ENCODE results near the gene PAK5.
A peak's percentile ranks its signal among the peaks of the same experiment; 100 is the strongest.

Gene PAK5

DNA sequence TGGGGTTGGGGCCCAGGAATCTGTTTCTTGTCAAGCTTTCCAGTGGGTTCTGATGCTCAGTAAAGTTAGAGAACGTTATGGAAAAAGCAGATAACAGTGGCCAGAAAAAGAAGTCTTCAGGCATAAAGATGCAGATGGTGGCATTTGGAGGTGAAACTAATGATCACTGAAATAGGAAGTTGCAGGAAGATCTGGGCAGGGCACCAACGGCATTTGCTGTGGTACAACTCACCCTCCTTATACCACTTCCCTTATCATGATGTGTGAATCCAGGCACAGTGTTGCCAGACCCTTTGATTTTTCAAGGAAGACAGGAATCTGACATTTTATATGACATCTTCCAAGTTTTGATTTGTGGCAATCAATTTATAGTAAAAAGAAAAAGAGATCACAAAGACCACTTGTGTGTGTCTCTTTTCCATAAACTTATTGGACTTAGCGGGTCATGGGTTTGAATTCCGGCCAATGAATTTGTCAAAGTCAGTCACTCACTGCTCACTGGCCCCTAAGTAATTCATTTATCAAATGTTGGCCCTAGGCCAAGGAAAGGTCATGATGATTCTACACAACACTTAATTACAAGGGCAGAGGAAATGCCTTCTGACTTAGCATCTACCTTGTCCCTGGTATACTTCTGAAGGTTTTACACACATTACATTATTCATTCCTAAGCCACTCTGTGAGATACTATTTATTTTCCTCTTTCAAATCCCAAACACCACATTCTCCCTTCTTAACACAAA lies 286.9 kb downstream of the PAK5 start:
- no peak overlapping the region for H3K27ac ChIP-seq
- no peak overlapping the region for H3K4me3 ChIP-seq

DNA sequence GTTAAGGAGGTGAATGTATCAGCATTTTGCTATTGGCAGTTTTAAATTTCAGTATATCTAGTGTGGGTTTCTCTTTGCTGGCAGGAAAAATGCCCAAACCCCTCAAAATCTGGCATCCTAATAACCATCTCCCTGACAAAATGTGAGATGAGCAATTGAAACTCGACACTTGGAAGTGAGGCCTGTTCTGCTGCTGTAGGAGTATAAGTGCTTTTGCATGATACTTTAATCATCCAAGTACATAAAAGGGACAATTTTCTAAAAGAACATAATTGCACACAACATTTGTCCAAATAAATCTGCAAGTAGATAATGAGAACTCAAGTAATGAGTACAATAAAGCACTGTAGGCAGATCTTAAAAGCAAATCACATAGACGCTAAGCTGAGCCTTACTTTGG lies 288.0 kb downstream of the PAK5 start:
- Histone ChIP-seq H3K4me3 (no peak overlapping the region), H3K27ac (no peak overlapping the region)

DNA sequence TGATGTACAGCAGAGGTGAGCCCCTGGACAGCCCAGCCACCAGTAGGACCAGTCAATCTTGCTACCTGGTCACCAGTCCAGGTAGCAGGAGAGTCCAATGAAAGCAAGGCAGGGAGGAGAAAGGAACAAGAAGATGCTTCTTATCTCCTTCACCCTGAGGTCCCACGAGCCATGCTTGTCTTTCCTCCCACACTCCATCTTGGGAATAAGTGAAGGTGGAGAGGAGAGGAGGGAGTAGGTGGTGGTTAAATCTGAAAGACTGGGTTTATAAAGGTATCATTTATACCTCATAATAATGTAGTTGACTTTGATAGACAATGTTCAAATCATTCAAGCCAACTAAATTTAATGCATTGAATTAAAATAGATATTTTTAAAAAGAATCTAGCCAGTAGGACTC lies 288.6 kb downstream of the PAK5 start:
- Histone ChIP-seq H3K4me3 (no peak overlapping the region), H3K27ac (no peak overlapping the region)

DNA sequence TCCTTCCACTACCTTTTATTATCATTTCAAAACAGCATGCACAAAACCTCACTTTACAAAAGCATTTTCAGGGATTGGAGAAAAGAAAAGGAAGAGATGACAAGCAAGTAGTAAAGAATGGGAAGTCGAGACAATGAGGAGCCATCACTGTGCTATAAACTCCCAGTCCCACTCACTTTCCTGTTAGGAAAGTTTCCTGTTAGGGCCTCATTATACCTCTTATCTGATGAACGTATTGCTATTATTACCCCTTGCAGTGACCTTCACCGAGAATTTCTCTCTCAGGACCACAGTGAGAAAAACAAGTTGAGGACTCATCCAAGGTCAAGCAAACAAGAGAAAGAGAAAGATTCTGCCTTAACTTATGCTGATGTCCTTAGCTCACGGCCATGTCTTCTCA lies 295.7 kb downstream of the PAK5 start:
- Histone ChIP-seq H3K27ac (no peak overlapping the region), H3K4me3 (no peak overlapping the region)

DNA sequence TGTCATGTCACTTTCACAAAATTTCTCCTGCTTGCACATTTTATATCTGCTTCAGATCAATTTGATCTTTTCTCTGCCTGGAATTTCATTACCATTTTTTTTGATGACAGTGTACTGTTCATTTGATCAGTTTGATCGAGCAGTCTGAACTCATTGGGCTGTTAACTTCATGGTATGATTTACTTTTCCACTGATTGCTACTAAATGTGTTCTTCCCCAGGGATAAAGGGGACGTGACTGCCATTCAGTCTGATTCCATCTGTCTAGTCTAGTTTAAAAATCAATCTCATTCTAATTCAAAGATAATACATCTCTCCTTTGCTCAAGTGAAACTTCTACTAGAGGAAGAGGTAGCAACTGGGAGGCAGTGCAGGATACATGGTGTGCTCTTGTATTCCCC lies 303.4 kb downstream of the PAK5 start:
- Histone ChIP-seq H3K4me3 (no peak overlapping the region), H3K27ac (no peak overlapping the region)

DNA sequence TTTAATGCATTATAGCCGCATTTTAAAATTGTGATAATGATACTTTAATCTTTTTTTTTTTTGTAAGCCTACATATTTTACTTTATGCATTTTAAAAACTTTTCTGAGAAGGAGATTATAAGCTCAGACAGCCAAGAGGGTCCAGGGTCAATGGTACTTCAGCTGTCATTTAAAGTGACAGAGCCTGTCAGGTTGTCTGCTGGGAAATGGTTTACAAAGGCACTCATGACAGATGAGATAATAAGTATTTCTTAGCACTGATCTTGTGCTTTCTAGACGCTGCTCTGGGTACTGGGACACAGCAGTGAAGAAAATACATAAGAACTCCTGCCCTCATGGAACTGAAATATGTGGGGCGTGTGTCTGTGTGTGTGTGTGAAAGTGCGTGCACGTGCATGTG lies 304.9 kb downstream of the PAK5 start:
- Histone ChIP-seq H3K27ac (no peak overlapping the region), H3K4me3 (no peak overlapping the region)

DNA sequence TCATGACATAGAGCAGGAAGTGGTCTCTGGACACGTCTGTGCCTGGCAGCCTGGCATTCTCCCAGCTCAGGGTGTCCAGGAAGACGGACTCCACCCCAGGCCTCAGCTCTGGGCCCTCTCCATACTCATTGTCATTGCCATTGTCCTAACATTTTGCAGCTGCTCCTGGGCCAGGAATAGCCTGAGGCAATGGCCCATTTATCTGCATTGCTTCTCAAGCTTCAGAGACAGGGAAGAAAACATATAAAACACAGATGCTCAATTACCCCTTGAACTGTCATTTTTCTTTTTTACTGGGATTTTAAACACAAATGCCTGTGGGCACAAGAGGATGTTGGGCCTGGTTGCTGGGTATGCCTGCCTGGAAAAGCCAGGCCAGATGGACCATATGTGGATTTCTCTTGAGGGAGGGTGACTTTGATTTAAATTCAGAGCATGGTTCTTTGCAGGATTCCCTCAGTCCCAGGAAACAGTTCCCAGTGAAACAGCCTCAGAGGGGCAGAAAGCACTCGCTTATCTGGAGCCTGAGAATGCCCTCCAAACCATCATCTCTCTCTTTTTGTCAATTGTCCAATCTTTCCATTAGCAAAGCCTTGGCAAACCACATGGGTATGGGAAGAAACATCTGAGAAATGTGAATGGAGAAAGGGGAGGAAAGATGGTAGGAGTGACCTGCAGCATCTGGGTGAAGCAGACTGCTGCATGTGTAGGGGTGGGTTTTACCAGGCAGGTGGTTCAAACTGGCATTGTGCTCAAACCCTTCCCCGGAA lies 306.6 kb downstream of the PAK5 start:
- Histone ChIP-seq H3K27ac (no peak overlapping the region), H3K4me3 (no peak overlapping the region)

DNA sequence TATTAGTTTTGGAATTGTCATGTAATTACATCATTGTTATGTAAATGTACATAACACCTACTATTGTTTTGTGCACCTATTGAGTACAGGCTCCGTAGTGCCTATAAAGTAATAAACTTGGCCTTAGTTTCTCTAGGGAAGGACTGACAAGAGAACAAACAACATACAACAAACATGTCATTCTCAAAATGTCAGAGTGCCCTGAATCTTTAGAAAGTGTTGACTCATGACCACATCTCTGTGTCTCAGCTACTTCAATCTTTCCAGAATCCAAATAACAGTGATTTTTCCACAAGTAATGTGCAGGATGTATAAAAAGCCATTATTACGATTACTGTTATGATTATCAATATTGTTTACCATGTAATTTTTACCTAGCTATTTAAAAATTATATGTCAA lies 307.3 kb downstream of the PAK5 start:
- no peak overlapping the region for H3K4me3 ChIP-seq
- H3K27ac ChIP-seq, result no peak overlapping the region

DNA sequence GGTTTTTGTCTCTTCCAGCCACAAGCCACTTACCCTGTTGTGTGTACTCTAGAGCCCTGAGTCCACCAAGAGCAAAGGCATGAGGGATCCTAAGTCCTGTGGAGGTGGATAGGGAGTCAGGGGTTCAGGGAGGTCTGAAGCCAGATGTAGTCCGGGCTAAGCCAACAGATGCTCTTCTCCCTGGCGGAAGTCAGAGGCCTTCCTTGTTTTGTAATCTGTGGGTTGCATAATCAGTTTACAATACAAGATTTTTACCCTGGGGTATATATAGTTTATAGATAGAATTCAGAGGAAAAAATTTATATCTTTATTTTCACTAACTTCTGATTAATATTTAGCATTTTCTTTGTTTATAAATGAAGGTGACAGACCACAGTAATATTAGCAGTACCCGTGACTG lies 315.2 kb downstream of the PAK5 start:
- Histone ChIP-seq H3K4me3 (no peak overlapping the region), H3K27ac (no peak overlapping the region)

DNA sequence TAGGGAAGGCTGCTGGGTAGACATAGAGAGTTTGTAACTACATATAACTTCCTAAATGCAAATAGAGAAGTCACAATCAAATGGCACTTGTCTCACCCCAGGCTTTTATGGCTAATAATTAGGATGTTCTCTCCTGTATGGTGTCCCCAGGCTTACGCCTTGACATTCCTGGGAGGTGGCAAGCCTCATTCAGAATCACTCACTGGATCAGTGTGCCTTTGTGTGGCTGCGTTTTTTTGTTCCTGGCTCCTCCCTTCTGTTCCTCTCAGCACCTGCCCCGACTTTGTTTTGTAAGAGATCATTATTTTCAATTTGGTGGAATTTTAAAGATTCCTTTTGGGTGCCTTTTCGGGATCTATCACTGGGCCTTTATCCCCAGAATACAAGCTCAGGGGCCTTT lies 318.8 kb downstream of the PAK5 start:
- H3K27ac ChIP-seq, result no peak overlapping the region
- H3K4me3 ChIP-seq, result no peak overlapping the region

DNA sequence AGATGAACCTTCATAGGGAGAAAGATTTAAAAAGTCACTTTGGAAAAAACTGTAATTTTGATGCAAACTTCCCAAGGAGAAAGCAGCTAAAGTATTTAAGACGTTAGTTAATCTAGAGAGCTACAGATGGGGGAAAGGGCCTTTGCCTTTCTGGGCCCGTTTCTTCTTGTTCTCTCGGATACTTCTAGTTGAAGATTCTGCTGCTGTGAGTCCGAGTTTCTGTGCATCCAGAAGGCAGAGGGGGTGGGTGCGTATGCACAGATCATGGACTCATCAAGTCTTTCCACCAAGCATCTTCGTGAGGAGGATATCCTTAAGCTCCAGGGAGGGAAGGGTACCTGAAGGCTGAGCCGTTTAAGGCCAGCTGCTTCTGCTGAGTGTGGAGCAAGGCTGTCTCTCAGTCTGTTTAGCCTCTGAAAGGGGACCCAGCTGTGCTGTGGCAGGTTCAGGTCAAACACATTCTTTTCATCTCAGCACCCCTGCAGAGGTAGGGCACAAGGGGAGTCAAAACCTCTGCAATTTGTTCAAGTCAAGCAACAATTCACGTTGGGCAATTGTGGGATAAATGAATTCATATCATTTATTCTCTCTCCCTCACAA lies 320.2 kb downstream of the PAK5 start:
- no peak overlapping the region for H3K27ac ChIP-seq
- H3K4me3 ChIP-seq, result no peak overlapping the region

DNA sequence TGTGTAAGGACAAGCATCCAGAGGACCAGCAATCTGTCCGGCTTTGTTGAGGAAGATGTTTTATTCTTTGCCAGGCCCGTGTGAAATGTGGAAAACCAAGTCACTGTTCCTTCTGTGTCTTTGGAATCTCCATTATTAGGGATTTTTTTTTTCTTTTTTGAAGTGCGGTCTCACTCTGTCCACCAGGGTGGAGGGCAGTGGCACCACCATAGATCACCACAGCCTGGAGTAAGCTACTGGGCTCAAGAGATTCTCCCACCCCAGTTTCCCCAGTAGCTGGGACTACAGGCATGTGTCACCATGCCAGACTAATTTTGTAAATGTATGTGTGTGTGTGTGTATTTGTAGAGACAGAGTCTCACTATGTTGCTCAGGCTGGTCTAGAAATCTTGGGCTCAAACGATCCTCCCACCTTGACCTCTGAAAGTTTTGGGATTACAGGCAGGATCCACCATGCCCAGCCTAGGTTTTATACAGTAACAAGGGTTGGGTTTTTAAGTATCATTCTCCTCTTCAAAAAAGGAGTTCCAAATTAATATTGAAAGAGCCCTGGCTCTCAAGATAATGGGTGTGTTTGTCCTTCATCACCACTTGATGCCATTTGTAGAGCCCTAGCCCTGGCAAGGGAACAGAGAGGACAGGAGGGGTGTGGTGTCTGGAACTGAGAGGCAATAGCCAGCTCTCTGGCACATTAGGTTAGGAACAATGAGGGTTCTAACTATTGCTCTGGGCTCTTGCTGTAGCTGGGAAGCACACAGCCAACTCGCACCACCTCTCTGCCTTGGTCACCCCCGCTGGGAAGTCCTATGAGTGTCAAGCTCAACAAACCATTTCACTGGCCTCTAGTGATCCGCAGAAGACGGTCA lies 321.3 kb downstream of the PAK5 start:
- Histone ChIP-seq H3K27ac (no peak overlapping the region), H3K4me3 (no peak overlapping the region)

DNA sequence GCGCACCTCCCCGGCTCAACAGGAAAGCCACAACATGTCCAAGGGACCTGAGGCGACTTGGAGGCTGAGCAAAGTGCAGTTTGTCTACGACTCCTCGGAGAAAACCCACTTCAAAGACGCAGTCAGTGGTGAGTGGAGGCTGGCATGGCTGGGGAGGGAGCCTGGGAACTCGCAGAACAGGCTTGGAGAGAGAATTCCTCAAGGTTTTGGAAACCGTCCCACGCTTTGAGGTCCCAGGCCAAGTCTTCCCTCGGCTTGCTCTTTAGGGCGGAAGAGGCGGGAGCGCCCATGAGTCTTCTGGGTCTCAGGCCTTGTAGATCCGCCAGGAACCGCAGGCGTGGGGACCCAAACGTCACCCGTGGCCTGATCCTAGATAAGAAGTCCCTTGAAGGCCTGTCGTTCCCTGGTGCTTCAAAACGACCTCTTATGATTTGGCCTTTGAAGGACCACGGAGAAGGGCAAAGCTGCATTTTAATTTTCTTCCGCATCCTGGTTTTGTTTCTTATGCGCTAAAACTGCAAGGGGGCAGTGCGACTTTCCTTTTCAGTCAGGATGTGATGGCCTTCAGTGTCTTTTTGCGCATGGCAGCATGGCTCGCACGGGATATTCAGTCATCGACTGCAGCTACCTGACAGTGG lies 322.5 kb downstream of the PAK5 start:
- H3K27ac ChIP-seq, result no peak overlapping the region
- H3K4me3 ChIP-seq, result peak overlapping the region in 4 of 7 experiments; percentile 3 to 30 (median 9)

DNA sequence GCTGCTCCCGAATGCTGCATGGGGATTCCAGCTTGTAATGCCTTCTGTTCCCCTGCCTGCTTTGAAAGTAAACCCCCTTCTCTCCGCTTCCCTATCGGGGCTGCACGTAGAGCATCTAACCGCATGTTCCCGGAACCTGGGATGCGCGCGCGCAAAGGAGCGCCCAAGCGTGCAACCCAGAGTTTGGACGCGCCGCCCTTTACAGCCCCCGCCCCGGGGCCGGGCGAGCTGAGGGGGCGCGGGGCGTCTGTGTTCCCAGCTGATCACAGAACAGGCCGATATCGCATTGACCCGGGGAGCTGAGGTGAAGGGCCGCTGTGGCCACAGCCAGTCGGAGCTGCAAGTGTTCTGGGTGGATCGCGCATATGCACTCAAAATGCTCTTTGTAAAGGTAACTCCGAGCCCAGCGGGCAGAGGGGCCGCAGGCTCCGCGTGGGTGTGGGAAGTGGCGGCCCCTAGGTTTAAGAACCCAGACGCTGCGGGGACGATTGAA lies 323.1 kb downstream of the PAK5 start:
- no peak overlapping the region for H3K27ac ChIP-seq
- peak overlapping the region in 4 of 7 experiments; percentile 3 to 30 (median 9) for H3K4me3 ChIP-seq

DNA sequence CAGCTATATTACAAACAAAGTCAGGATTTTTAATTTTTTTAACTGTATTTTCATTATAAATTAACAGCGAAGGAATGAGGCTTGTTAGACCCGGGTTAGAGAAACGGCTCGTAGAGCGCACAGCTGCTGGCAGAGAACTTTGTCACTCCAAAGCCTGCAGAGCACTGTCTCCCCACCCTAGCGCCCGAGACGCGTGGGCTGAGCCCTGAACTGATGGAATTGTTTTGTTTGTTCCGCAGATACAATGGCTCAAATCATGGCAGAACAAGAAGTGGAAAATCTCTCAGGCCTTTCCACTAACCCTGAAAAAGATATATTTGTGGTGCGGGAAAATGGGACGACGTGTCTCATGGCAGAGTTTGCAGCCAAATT lies 323.7 kb downstream of the PAK5 start:
- peak overlapping the region in 3 of 7 experiments; percentile 0 to 30 (median 3) for H3K4me3 ChIP-seq
- H3K27ac ChIP-seq, result no peak overlapping the region

DNA sequence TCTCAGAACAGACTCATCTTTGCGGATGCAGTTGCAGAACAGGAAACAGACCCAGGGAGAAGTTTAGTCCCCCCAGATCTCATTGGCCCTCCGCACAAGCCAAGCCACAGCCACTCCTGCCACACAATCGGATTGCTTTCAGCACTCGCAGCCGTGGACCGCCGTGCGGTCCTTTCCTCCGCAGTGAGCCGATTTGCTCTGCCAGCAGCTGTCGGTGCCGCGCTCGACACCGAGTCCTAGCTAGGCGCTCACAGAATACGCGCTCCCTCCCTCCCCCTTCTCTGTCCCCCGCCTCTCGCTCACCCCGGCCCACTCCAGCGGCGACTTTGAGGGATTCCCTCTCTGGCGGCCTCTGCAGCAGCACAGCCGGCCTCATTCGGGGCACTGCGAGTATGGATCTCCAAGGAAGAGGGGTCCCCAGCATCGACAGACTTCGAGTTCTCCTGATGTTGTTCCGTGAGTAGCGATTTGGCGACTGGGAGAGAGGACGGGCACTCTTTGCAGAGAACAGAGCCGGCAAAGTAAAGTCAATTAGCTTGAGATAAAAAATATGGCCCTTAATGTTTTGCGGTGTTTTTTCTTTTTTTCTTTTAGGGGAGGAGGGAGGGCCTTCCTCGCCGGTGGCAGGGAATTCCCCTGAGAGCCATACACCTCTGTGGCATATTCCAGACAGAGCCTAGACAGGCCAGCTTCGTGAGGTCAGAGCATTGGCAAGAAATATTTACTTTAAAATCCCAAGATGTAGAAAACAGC lies 324.2 kb downstream of the PAK5 start, which contains the start of gene LAMP5:
Gene LAMP5, plus strand, starts transcription at position 130 of the 753 bp plus-strand sequence. Its CDS starts 263 bp downstream, at position 393.
- Histone ChIP-seq H3K4me3 (peak within 1 kb of the TSS in 3 of 7 experiments; percentile 0 to 30 (median 3)), H3K27ac (no peak within 1 kb of the TSS)

DNA sequence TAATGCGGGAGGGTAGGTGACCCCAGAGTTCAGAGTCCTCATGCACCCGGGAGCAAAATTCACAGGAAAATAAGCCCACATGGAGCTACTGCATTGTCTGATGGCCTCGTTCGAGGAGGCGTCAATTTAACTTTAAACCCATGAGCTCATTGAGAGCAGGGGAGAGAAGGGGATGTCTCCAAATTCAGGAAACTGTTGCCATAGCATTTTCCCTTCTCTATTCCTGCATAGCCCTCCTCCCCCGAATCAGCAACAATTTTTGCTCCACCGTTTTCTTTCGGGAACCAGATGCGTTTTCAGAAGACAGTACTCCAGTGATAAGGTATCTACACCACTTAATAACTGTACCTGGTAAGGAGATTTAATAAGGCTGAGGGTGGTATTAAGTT lies 324.8 kb downstream of the PAK5 start:
- peak overlapping the region in 1 of 7 experiments; percentile 30 for H3K4me3 ChIP-seq

DNA sequence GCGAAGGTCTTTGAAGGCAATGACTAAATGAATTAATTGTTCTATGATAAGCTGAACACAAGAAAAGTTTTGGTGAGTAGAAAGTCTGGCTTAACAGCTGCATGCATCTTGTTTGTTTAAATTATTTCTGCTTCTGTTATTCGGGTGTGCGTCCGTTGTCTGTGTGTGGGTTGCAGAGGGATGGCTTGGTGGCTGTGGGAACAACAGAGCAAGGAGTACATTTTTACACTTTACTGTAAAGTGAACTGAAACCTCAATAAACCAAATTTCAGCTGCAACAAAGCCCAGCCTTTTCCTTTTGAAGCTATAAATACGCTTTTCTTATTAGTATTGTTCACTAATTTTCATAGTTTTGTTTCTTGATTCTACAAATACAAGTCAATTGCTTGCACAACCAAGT lies 328.0 kb downstream of the PAK5 start:
- Histone ChIP-seq H3K27ac (no peak overlapping the region), H3K4me3 (no peak overlapping the region)

More for the DNA sequence above, 324.8 kb downstream of the PAK5 start:
- H3K27ac ChIP-seq, result no peak overlapping the region

DNA sequence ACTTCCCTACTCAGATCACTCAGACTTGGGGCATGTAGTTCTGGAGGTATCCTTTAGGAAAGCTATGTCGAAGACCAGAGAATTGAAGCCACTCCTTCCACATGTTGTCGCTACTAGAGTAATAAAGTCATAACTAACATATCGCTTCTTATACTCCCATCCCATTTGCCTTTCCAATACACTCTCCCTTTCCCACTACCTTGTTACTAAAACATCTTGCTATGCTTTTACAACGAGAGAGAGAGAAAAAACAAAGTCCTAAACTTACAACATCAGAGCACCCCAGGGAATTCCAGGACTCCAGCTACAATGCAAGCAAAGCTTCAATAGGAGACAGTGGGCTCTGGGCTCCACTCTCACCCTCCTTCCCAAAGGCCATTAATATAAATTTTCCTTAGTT lies 329.6 kb downstream of the PAK5 start:
- H3K27ac ChIP-seq, result no peak overlapping the region
- no peak overlapping the region for H3K4me3 ChIP-seq
